ENCODE measurements around the gene UGT2B11. TPM values are rescaled to one million over a fixed set of nuclear protein-coding genes. Genes with fewer than 3 reads are reported as not detected.
"Not testable (repeated sequence)": the region's sequence is repeated elsewhere in the genome, so short reads cannot be mapped to it uniquely, and the experiment has no call there.

UGT2B11 gene
- total RNA-seq, 4 donors from 2014 or later = not detected

GRCh38 chr4:69239092-69239491 is 24.5 kb upstream of the UGT2B11 start:
- TF ChIP-seq POLR2A (IDR thresholded peaks at IDR 0.05) = no peak
- no peak for TF ChIP-seq EP300 (IDR thresholded peaks at IDR 0.05)
- no peak for TF ChIP-seq CTCF (IDR thresholded peaks at IDR 0.05)
- no peak for DNase-seq (ENCODE audit: low spot score in 2 of 2)
- no peak overlapping the region for H3K27ac ChIP-seq
- H3K4me1 ChIP-seq = no peaks in the 10 kb centered on the region
- H3K27me3 ChIP-seq = no peaks in the 10 kb centered on the region
- no peak overlapping the region for H3K4me3 ChIP-seq
- H3K9me3 ChIP-seq = peaks cover 0 to 5% (median 0%) of the 10 kb centered on the region in 4 donors
- 88 to 92% methylated on average over 2 of the region's 2 CpGs for WGBS, 2 donors
- no peaks in the 10 kb centered on the region for H3K36me3 ChIP-seq

- Histone ChIP-seq H3K9me3 (no peaks in the 10 kb centered on the region), H3K4me3 (no peak overlapping the region), H3K4me1 (no peaks in the 10 kb centered on the region), H3K27ac (no peak overlapping the region), H3K27me3 (no peaks in the 10 kb centered on the region), H3K36me3 (no peaks in the 10 kb centered on the region)
- WGBS, 2 donors = 17 to 35% methylated on average over 2 of the region's 2 CpGs
- no peak for TF ChIP-seq POLR2A (IDR thresholded peaks at IDR 0.05)
- no peak for TF ChIP-seq CTCF (IDR thresholded peaks at IDR 0.05)
- TF ChIP-seq EP300 (IDR thresholded peaks at IDR 0.05) = no peak
- DNase-seq (ENCODE audit: low spot score in 2 of 2) = no peak
These were observed 10.3 kb upstream of the UGT2B11 start for GRCh38 chr4:69224891-69225290.

GRCh38 chr4:69223277-69223676 is 8.7 kb upstream of the UGT2B11 start:
- not testable (repeated sequence) for H3K9me3 ChIP-seq; H3K27ac ChIP-seq; H3K27me3 ChIP-seq; H3K4me3 ChIP-seq; DNase-seq (ENCODE audit: low spot score in 2 of 2); H3K4me1 ChIP-seq; H3K36me3 ChIP-seq
- 87 to 91% methylated on average over 6 of the region's 6 CpGs for WGBS, 2 donors

- WGBS, 2 donors = 85 to 89% methylated on average over 2 of the region's 2 CpGs
- H3K27me3 ChIP-seq; DNase-seq (ENCODE audit: low spot score in 2 of 2); H3K9me3 ChIP-seq; H3K4me1 ChIP-seq; H3K36me3 ChIP-seq; H3K4me3 ChIP-seq; H3K27ac ChIP-seq: not testable (repeated sequence)
These were observed 3.9 kb upstream of the UGT2B11 start for GRCh38 chr4:69218491-69218890.

- no peak for TF ChIP-seq EP300 (IDR thresholded peaks at IDR 0.05)
- no peak for TF ChIP-seq POLR2A (IDR thresholded peaks at IDR 0.05)
- TF ChIP-seq CTCF (IDR thresholded peaks at IDR 0.05) = no peak
- H3K36me3 ChIP-seq = no peaks in the 10 kb centered on the region
- no peak overlapping the region for H3K27ac ChIP-seq
- no peaks in the 10 kb centered on the region for H3K4me1 ChIP-seq
- H3K4me3 ChIP-seq = no peak overlapping the region
- WGBS, 2 donors = 81 to 87% methylated on average over 1 of the region's 1 CpG
- no peaks in the 10 kb centered on the region for H3K27me3 ChIP-seq
- H3K9me3 ChIP-seq = no peaks in the 10 kb centered on the region
- no peak for DNase-seq (ENCODE audit: low spot score in 2 of 2)
These were observed 3.6 kb downstream of the UGT2B11 start for GRCh38 chr4:69210911-69211310.

- H3K4me3 ChIP-seq; H3K4me1 ChIP-seq; DNase-seq (ENCODE audit: low spot score in 2 of 2); H3K27ac ChIP-seq; H3K36me3 ChIP-seq; H3K27me3 ChIP-seq; H3K9me3 ChIP-seq: not testable (repeated sequence)
- 79 to 84% methylated on average over 4 of the region's 4 CpGs for WGBS, 2 donors
These were observed 16.0 kb downstream of the UGT2B11 start for GRCh38 chr4:69198506-69198905.

- no peak for TF ChIP-seq CTCF (IDR thresholded peaks at IDR 0.05)
- TF ChIP-seq POLR2A (IDR thresholded peaks at IDR 0.05) = no peak
- no peak for TF ChIP-seq EP300 (IDR thresholded peaks at IDR 0.05)
- no peaks in the 10 kb centered on the region for H3K27me3 ChIP-seq
- no peak overlapping the region for H3K4me3 ChIP-seq
- H3K9me3 ChIP-seq = no peaks in the 10 kb centered on the region
- no peaks in the 10 kb centered on the region for H3K36me3 ChIP-seq
- WGBS, 2 donors = 86 to 91% methylated on average over 3 of the region's 3 CpGs
- DNase-seq (ENCODE audit: low spot score in 2 of 2) = no peak
- H3K4me1 ChIP-seq = no peaks in the 10 kb centered on the region
- H3K27ac ChIP-seq = no peak overlapping the region
These were observed 18.2 kb downstream of the UGT2B11 start for GRCh38 chr4:69196209-69196965.
